ENCODE measurements around the gene ZDHHC14.
"Not testable (repeated sequence)": the region's sequence is repeated elsewhere in the genome, so short reads cannot be mapped to it uniquely, and the experiment has no call there.

ZDHHC14 gene

GRCh38 chr6:157552081-157552747 lies 171.2 kb downstream of the ZDHHC14 start:
- DNase-seq (ENCODE audit: low read depth) = no peak

GRCh38 chr6:157552820-157553485 lies 172.0 kb downstream of the ZDHHC14 start:
- DNase-seq (ENCODE audit: low read depth) = no peak

- no peak for DNase-seq (ENCODE audit: low read depth)
Observed at GRCh38 chr6:157554747-157555146, 173.8 kb downstream of the ZDHHC14 start.

GRCh38 chr6:157555455-157556143 lies 174.6 kb downstream of the ZDHHC14 start:
- no peak for DNase-seq (ENCODE audit: low read depth)

- no peak for DNase-seq (ENCODE audit: low read depth)
Observed at GRCh38 chr6:157556144-157556645, 175.2 kb downstream of the ZDHHC14 start.

- DNase-seq (ENCODE audit: low read depth) = no peak
Observed at GRCh38 chr6:157556671-157557430, 175.9 kb downstream of the ZDHHC14 start.

- no peak for DNase-seq (ENCODE audit: low read depth)
Observed at GRCh38 chr6:157557559-157557958, 176.6 kb downstream of the ZDHHC14 start.

- no peak for DNase-seq (ENCODE audit: low read depth)
Observed at GRCh38 chr6:157558049-157558448, 177.1 kb downstream of the ZDHHC14 start.

GRCh38 chr6:157558487-157559200 lies 177.7 kb downstream of the ZDHHC14 start:
- DNase-seq (ENCODE audit: low read depth) = no peak

GRCh38 chr6:157559201-157559756 lies 178.3 kb downstream of the ZDHHC14 start:
- no peak for DNase-seq (ENCODE audit: low read depth)

- not testable (repeated sequence) for DNase-seq (ENCODE audit: low read depth)
Observed at GRCh38 chr6:157560063-157560462, 179.1 kb downstream of the ZDHHC14 start.

GRCh38 chr6:157560691-157561413 lies 179.9 kb downstream of the ZDHHC14 start:
- no peak for DNase-seq (ENCODE audit: low read depth)

GRCh38 chr6:157561414-157561790 lies 180.4 kb downstream of the ZDHHC14 start:
- DNase-seq (ENCODE audit: low read depth) = no peak

- no peak for DNase-seq (ENCODE audit: low read depth)
Observed at GRCh38 chr6:157561929-157562810, 181.2 kb downstream of the ZDHHC14 start.

GRCh38 chr6:157562997-157563396 lies 182.0 kb downstream of the ZDHHC14 start:
- DNase-seq (ENCODE audit: low read depth) = no peak

GRCh38 chr6:157563611-157564284 lies 182.8 kb downstream of the ZDHHC14 start:
- DNase-seq (ENCODE audit: low read depth) = no peak

GRCh38 chr6:157568702-157569101 lies 187.7 kb downstream of the ZDHHC14 start:
- no peak for DNase-seq (ENCODE audit: low read depth)

- no peak for DNase-seq (ENCODE audit: low read depth)
Observed at GRCh38 chr6:157569543-157569942, 188.6 kb downstream of the ZDHHC14 start.

- DNase-seq (ENCODE audit: low read depth) = no peak
Observed at GRCh38 chr6:157570104-157570503, 189.1 kb downstream of the ZDHHC14 start.
